Natural killer cell (primary cell): ENCODE measurements around the gene MUC20. TPM values are rescaled to one million over a fixed set of nuclear protein-coding genes. Genes with fewer than 3 reads are reported as not detected.

Experiments
- ATAC-seq, 3 donors: fragments of 150-1000 bp in 2 of 3; fragments of 200-7000 bp in 1 of 3; cut with Tn5 transposase; 1 replicate in 1 of 3; 2 replicates in 2 of 3; pipeline ENCODE4 v1.10.0; 2021; ENCODE audit warnings: mild to moderate bottlenecking in 2 of 3, moderate library complexity in 2 of 3
- DNase-seq, 2 donors: peaks; one replicate each; pipeline versions ENCODE4 v3.0.0 to v3.0.0-alpha.2; 2013 to 2021; ENCODE audit warnings: mixed read lengths in 1 of 2
- H3K27ac ChIP-seq: one replicate; pipeline ENCODE4 v1.5.1; 2013; ENCODE audit warnings: mild to moderate bottlenecking, low read length
- H3K27me3 ChIP-seq: one replicate; pipeline ENCODE4 v1.6.1; 2013; ENCODE audit warnings: low read length; ENCODE audit not compliant: control insufficient read depth, insufficient read depth
- H3K36me3 ChIP-seq: one replicate; pipeline ENCODE4 v1.6.1; 2013; ENCODE audit warnings: low read length; ENCODE audit not compliant: control insufficient read depth, insufficient read depth
- H3K4me1 ChIP-seq: one replicate; pipeline ENCODE4 v1.6.1; 2013; ENCODE audit warnings: low read length; ENCODE audit not compliant: control insufficient read depth, insufficient read depth
- H3K4me3 ChIP-seq: one replicate; pipeline ENCODE4 v1.5.1; 2013; ENCODE audit warnings: low read length
- H3K9me3 ChIP-seq: one replicate; pipeline ENCODE4 v1.6.1; 2013; ENCODE audit warnings: low read length; ENCODE audit not compliant: control insufficient read depth, insufficient read depth
- H3K27ac Mint-ChIP-seq, 2 donors: one replicate each; pipeline ENCODE4 v1.8.0; 2022; ENCODE audit warnings: mild to moderate bottlenecking in 2 of 2, mixed read lengths in 2 of 2, moderate library complexity in 1 of 2
- H3K27me3 Mint-ChIP-seq, 2 donors: one replicate each; pipeline ENCODE4 v1.8.0; 2022; ENCODE audit warnings: low read depth in 2 of 2, mixed read lengths in 2 of 2
- H3K36me3 Mint-ChIP-seq: one replicate; pipeline ENCODE4 v1.8.0; 2022; ENCODE audit warnings: mixed read lengths
- H3K4me1 Mint-ChIP-seq, 2 donors: one replicate each; pipeline ENCODE4 v1.8.0; 2022; ENCODE audit warnings: mixed read lengths in 2 of 2
- H3K4me3 Mint-ChIP-seq: one replicate; pipeline ENCODE4 v1.8.0; 2022; ENCODE audit warnings: mild to moderate bottlenecking, moderate library complexity, mixed read lengths
- H3K9me3 Mint-ChIP-seq, 2 donors: one replicate each; pipeline ENCODE4 v1.8.0; 2022; ENCODE audit warnings: mixed read lengths in 2 of 2
- WGBS: methylation state at CpG from one replicate; pipeline ENCODE4 v1.1.7; 2013; ENCODE audit warnings: missing lambda C conversion rate; ENCODE audit not compliant: insufficient coverage; 5-methylcytosine and 5-hydroxymethylcytosine counted together
- intact Hi-C: fragments of 100-400 bp; cut with micrococcal nuclease; formaldehyde crosslinking; loops from one replicate; pipeline ENCODE4 v1.14.2; 2022
- total RNA-seq, 4 donors: library from RNA; stranded (reverse); fragments of 120-200 nt in 1 of 4; gene quantifications; one replicate each; pipeline versions ENCODE4 v1.2.3 to v1.2.4, GENCODE V29; 2013 to 2022
- TF ChIP-seq, protein P1 (sequence below): fragments of 200-600 bp; IDR thresholded peaks from one replicate; pipeline ENCODE4 v1.8.0; 2022; ENCODE audit warnings: antibody characterized with exemption

The MUC20 gene
- total RNA-seq, 3 donors from 2014 or later (not counting 1 experiment from before 2014, with no cell fraction given), result 4.1 to 11.4 (median 5.9) TPM

DNA sequence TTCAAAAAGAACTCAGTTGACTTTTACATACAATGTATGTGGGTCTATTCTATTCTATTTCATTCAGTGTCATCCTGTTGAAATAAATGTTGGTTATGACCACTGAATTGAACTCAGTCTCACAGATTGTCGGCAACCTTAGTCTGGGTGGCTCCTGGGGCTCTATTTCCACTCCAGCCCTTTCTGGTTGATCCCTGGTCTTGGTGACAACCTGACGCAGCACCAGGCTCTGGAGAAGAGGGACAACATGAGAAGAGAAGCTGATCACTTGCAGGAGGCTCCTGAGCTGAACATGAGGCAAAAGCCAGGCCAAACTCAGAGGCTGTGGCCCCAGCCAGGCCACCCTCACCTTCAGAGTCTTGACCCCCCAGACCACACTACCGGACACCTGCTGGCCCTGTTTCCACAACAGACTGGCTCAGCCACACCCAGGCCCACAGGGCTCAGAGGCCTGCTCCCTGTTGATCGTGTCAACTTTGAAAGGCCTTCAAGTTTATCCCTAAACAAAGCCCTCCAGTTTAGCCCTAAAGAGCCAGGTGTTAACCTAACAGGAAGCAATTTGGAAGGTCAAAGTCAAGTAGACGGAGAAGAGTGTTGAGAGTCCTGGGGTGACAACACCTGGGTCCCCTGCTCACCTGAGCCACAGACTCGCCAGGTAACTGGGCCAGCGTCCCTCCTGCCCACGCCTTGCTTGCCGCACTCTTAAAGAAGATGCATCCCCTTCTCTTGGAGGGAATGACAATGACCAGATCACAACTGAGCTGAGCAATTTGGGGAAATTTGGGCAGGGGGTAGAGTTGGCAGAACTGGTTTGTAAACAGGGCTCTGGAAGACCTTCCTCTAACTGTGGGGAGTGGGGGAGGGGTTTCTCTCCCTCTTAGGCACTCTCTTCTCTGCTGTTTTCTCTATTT, 15.4 kb upstream of the MUC20 start:
- Mint-ChIP-seq H3K9me3 (no peaks in the 10 kb centered on the region), H3K27ac (no peak overlapping the region), H3K36me3 (peaks cover 7% of the 10 kb centered on the region), H3K4me1 (peaks cover 0 to 11% of the 10 kb centered on the region in 2 donors), H3K27me3 (no peaks in the 10 kb centered on the region), H3K4me3 (no peak overlapping the region)
- TF ChIP-seq, protein P1, sequence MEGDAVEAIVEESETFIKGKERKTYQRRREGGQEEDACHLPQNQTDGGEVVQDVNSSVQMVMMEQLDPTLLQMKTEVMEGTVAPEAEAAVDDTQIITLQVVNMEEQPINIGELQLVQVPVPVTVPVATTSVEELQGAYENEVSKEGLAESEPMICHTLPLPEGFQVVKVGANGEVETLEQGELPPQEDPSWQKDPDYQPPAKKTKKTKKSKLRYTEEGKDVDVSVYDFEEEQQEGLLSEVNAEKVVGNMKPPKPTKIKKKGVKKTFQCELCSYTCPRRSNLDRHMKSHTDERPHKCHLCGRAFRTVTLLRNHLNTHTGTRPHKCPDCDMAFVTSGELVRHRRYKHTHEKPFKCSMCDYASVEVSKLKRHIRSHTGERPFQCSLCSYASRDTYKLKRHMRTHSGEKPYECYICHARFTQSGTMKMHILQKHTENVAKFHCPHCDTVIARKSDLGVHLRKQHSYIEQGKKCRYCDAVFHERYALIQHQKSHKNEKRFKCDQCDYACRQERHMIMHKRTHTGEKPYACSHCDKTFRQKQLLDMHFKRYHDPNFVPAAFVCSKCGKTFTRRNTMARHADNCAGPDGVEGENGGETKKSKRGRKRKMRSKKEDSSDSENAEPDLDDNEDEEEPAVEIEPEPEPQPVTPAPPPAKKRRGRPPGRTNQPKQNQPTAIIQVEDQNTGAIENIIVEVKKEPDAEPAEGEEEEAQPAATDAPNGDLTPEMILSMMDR, result no peak
- Histone ChIP-seq H3K4me3 (no peak overlapping the region), H3K36me3 (peaks cover 11% of the 10 kb centered on the region), H3K27ac (no peak overlapping the region), H3K27me3 (no peaks in the 10 kb centered on the region), H3K4me1 (no peaks in the 10 kb centered on the region), H3K9me3 (no peaks in the 10 kb centered on the region)
- DNase-seq (no peak), ATAC-seq (no peak)
- intact Hi-C loops, result no loop called here
- WGBS, result 84% methylated on average over 9 of the region's 9 CpGs

DNA sequence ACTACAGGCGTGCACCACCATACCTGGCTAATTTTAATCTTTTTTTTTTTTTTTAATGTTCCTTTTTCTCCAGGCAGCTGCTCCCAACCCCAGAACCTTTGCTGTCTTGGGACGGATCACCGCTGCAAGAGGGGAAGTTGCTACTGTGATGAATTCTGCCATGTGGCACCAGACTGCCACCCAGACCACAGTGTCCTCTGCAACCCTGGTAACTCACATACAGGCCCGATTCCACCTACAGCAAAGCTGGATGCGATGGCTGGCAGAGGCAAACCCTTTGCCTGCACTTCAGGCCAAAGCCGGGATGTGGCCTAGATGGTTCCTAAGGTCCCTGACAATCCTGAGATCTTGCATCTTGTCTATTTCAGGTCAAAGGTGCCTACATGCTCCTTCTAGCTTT, 12.7 kb upstream of the MUC20 start:
- DNase-seq (no peak), ATAC-seq (no peak)
- TF ChIP-seq, protein P1, result no peak
- WGBS, result 82% methylated on average over 6 of the region's 6 CpGs
- H3K27me3 Mint-ChIP-seq, result no peaks in the 10 kb centered on the region
- H3K4me1 ChIP-seq, result no peaks in the 10 kb centered on the region
- H3K27ac Mint-ChIP-seq, result no peak overlapping the region
- intact Hi-C loops, result no loop called here
- H3K9me3 ChIP-seq, result no peaks in the 10 kb centered on the region
- H3K9me3 Mint-ChIP-seq, result no peaks in the 10 kb centered on the region
- no peak overlapping the region for H3K4me3 ChIP-seq
- peaks cover 17% of the 10 kb centered on the region for H3K36me3 ChIP-seq
- H3K27ac ChIP-seq, result no peak overlapping the region
- H3K4me1 Mint-ChIP-seq, result peaks cover 0 to 11% of the 10 kb centered on the region in 2 donors
- H3K4me3 Mint-ChIP-seq, result no peak overlapping the region
- H3K36me3 Mint-ChIP-seq, result peaks cover 7% of the 10 kb centered on the region
- no peaks in the 10 kb centered on the region for H3K27me3 ChIP-seq

DNA sequence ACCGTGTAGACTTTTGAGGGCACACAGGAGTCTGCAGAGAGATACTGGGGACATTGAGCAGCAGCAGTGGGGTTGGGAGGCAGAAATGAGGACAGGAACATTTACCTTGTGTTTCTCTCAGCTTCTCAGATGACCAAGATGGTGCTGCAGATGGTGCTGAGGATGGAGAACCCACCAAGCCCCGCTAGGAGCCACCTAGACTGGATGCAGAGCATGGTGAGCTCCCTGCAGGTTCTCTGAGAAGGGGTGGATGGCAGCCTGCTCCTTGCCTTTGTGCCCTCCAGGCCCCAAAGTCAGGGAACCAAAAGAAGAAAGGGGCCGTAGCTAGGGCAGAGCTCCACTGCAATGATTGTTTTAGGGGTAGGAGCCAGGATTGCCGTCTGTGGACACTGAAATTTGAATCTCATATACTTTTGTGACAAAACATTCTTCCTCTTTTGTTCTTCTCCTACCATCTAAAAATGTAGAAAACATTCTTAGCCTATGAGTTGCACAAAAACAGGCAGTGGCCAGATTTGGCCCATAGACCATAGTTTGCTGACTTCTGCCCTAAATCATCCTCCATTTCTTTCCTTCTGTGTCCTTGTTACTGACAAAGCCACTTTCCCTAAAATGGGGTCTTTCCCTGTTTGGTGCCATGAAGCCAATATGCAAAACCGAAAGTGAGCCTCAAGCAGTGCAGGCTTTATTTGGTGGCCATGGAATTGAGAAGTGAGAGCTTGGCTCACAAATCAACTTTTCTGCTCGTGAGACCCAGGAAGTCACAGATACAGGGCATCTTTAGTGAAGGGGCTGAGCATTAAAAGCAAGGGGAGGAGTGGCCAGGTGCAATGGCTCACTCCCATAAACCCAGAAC, 11.9 kb upstream of the MUC20 start:
- ATAC-seq, result no peak
- Histone ChIP-seq H3K4me3 (no peak overlapping the region), H3K27me3 (no peaks in the 10 kb centered on the region), H3K4me1 (no peaks in the 10 kb centered on the region), H3K9me3 (no peaks in the 10 kb centered on the region), H3K36me3 (peaks cover 17% of the 10 kb centered on the region), H3K27ac (no peak overlapping the region)
- Mint-ChIP-seq H3K27me3 (no peaks in the 10 kb centered on the region), H3K4me1 (peaks cover 0 to 11% of the 10 kb centered on the region in 2 donors), H3K9me3 (no peaks in the 10 kb centered on the region), H3K36me3 (peaks cover 7% of the 10 kb centered on the region), H3K27ac (no peak overlapping the region), H3K4me3 (no peak overlapping the region)
- 86% methylated on average over 6 of the region's 6 CpGs for WGBS
- TF ChIP-seq, protein P1, result no peak
- no peak for DNase-seq
- intact Hi-C loops, result no loop called here
